Transverse colon (tissue), 4 donors: ENCODE data around the gene RBPJ. TPM values are rescaled to one million over a fixed set of nuclear protein-coding genes. Genes with fewer than 3 reads are reported as not detected.

Experiments used
- DNase-seq: peaks from one replicate; pipeline ENCODE4 v3.0.0-alpha.2; 2019
- H3K27ac ChIP-seq, 4 donors: fragments of 200-600 bp; sonication (generic); 2 replicates each; pipeline ENCODE4 v1.5.1; 2016 to 2018; ENCODE audit warnings: inconsistent platforms in 4 of 4
- H3K27me3 ChIP-seq: fragments of 200-600 bp; sonication (generic); 2 replicates; pipeline ENCODE4 v1.5.1; 2017; ENCODE audit warnings: inconsistent platforms
- H3K36me3 ChIP-seq, 4 donors: fragments of 200-600 bp; sonication (generic); 2 replicates each; pipeline ENCODE4 v1.5.1; 2017 to 2019; ENCODE audit warnings: inconsistent platforms in 4 of 4
- H3K4me1 ChIP-seq, 4 donors: fragments of 200-600 bp; sonication (generic); 2 replicates each; pipeline ENCODE4 v1.5.1; 2017 to 2020; ENCODE audit warnings: inconsistent platforms in 4 of 4
- H3K4me3 ChIP-seq, 4 donors: fragments of 200-600 bp; sonication (generic); 1 replicate in 1 of 4; 2 replicates in 3 of 4; pipeline versions ENCODE4 v1.5.1 to v1.6.1; 2017 to 2019; ENCODE audit warnings: inconsistent platforms in 4 of 4
- H3K9me3 ChIP-seq, 2 donors: fragments of 200-600 bp; sonication (generic); 2 replicates each; pipeline ENCODE4 v1.5.1; 2017 to 2019; ENCODE audit warnings: inconsistent platforms in 2 of 2
- CTCF ChIP-seq, 5 experiments: fragments of 200-600 bp in 3 of 5; fragments of 450-650 bp in 2 of 5; sonication (generic) in 3 of 5; IDR thresholded peaks; 1 replicate in 2 of 5; 2 replicates in 3 of 5; pipeline ENCODE4 v1.5.1; 2016 to 2017; ENCODE audit warnings: antibody characterized with exemption in 5 of 5, inconsistent platforms in 3 of 5, mild to moderate bottlenecking in 2 of 5, moderate library complexity in 1 of 5
- EP300 ChIP-seq: sonication (generic); formaldehyde crosslinking; IDR thresholded peaks from one replicate; pipeline ENCODE4 v1.6.1; 2017; ENCODE audit warnings: antibody characterized with exemption, low read depth
- POLR2A ChIP-seq: fragments of 450-650 bp; IDR thresholded peaks from one replicate; pipeline ENCODE4 v1.6.1; 2016; ENCODE audit warnings: antibody characterized with exemption, mild to moderate bottlenecking, moderate library complexity
- POLR2AphosphoS5 ChIP-seq, 3 donors: sonication (generic); formaldehyde crosslinking; IDR thresholded peaks; one replicate each; pipeline ENCODE4 v1.6.1; 2016; ENCODE audit warnings: antibody characterized with exemption in 3 of 3
- WGBS, 2 donors: methylation state at CpG; one replicate each; pipeline ENCODE4 v1.1.5; 2018; ENCODE audit warnings: low coverage in 1 of 2; 5-methylcytosine and 5-hydroxymethylcytosine counted together
- in situ Hi-C, 4 donors: fragments of 200-750 bp; cut with MboI; loops; one replicate each; pipeline versions ENCODE4 v1.15.0 to v1.15.1; 2017; ENCODE audit warnings: low sequenced_read_pairs in 3 of 4, low pct_ligation_motif_present in 1 of 4, low pct_unique_long_range_greater_than_20kb in 1 of 4
- intact Hi-C: fragments of 100-400 bp; cut with DNase I; formaldehyde crosslinking; loops from one replicate; pipeline ENCODE4 v1.15.1; 2023; ENCODE audit warnings: low total_unique reads
- total RNA-seq, 4 donors: library from RNA; depleted of rRNA; stranded (reverse); fragments of >200 nt; gene quantifications; one replicate each; pipeline ENCODE4 v1.1.0, GENCODE V29; 2016

Gene RBPJ
- total RNA-seq, 4 donors from 2014 or later, result 15.1 to 104 (median 44.6) TPM

DNA sequence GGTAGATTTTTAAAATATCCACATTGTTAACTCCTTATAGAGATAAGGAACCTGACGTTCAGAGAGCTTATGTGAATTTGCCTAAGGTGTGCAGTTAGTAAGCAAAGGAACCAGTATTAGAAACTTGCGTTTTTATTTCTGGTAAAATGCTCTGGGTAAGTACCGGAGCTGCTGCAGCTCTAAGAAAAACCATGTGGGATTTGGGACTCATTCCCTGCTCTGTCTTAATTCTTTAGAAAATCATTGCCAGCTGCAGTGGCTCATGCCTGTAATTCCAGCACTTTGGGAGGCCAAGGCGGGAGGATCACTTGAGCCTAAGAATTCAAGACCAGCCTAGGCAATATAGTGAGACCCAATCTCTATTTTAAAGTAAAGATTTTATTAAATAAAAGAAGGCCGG, 163.7 kb downstream of the RBPJ start:
- in situ Hi-C loops, result no loop called here
- intact Hi-C loops, result no loop called here
- peak overlapping the region in 3 of 4 donors; percentile 57 to 69 (median 69) for H3K27ac ChIP-seq
- no peak for DNase-seq
- H3K9me3 ChIP-seq, result no peaks in the 10 kb centered on the region
- H3K36me3 ChIP-seq, result no peaks in the 10 kb centered on the region
- no peak overlapping the region for H3K4me3 ChIP-seq
- no peaks in the 10 kb centered on the region for H3K27me3 ChIP-seq
- peaks cover 0 to 12% (median 0%) of the 10 kb centered on the region in 4 donors for H3K4me1 ChIP-seq
- no peak for TF ChIP-seq EP300
- no peak for TF ChIP-seq CTCF (IDR thresholded peaks at IDR 0.05)
- no peak for TF ChIP-seq POLR2A
- no peak for TF ChIP-seq POLR2AphosphoS5 (IDR thresholded peaks at IDR 0.05)
- 61 to 65% methylated on average over 4 to 5 of the region's 5 CpGs for WGBS, 2 donors

Other genes with a start within 250 kb of the RBPJ start
- under 1 TPM in 2 of 4 donors, not detected in 2; 0.27 to 0.79 TPM for gene CCKAR, start 169.5 kb downstream of the RBPJ start, total RNA-seq